ENCODE data around the gene PCDHA4. TPM values are rescaled to one million over a fixed set of nuclear protein-coding genes. Genes with fewer than 3 reads are reported as not detected.

The PCDHA4 gene
- total RNA-seq, 1 experiment from 2014 or later, result not detected

GRCh38 chr5:140855772-140856674, 49.2 kb downstream of the PCDHA4 start, which contains the start of gene PCDHA10:
Gene PCDHA10 (plus strand): TSS chr5:140855897. CDS start chr5:140856049, 152 bp downstream.
- peak; percentile 43 for DNase-seq (ENCODE audit: low spot score)

- no peak for DNase-seq (ENCODE audit: low spot score)
Measured at GRCh38 chr5:140857177-140857986, 50.5 kb downstream of the PCDHA4 start.

GRCh38 chr5:140857987-140858240, 51.0 kb downstream of the PCDHA4 start:
- no peak for DNase-seq (ENCODE audit: low spot score)

DNA sequence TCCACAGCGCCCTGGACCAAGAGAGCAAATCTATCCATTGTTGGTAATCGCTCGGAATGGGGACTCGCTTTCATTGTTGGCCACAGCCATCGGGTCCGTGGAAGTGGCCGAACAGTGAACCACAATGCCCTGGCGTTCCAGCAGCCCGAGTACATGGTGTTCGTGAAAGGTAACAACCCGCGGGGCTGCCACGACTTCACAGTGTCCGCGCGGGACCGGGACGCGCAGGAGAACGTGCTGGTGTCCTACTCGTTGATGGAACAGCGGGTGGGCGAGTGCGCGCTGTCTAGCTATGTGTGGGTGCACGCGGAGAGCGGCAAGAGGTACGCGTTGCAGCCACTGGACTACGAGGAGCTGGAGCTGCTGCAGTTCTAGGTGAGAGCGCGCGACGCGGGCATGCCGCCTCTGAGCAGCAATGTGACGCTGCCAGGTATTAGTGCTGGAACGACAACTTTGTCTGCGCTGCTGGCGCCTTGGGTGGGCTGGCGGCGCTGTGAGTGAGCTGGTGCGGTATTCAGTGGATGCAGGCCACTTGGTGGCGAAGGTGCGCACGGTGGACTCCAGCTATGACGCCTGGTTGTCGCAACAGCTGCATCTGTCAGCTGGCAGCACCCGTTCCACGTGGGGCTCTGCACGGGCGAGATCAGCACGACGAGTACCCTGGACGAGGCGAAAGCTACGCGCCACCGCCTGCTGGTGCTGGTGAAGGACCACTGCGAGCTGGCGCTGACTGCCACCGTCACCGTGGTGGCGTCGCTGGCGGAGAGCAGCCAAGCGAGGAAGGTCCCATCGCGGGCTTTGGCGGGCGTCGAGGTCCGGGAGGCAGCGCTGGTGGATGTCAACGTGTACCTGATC, 55.8 kb downstream of the PCDHA4 start:
- DNase-seq (ENCODE audit: low spot score), result no peak

Other genes with a start within 250 kb of the PCDHA4 start
- gene SRA1, start 249.6 kb upstream of the PCDHA4 start, total RNA-seq (2014; rRNA removed; shearing (Covaris generic)), result 53.1 and 61.3 TPM in 2 replicates
- 12.1 and 19.5 TPM in 2 replicates for gene APBB3, start 242.5 kb upstream of the PCDHA4 start, total RNA-seq (2014; rRNA removed; shearing (Covaris generic))
- 29.9 and 30.2 TPM in 2 replicates for gene SLC35A4, start 242.2 kb upstream of the PCDHA4 start, total RNA-seq (2014; rRNA removed; shearing (Covaris generic))
- 8.0 and 12.2 TPM in 2 replicates for gene CD14, start 173.9 kb upstream of the PCDHA4 start, total RNA-seq (2014; rRNA removed; shearing (Covaris generic))
- 39.5 and 52.2 TPM in 2 replicates for gene TMCO6, start 167.6 kb upstream of the PCDHA4 start, total RNA-seq (2014; rRNA removed; shearing (Covaris generic))
- gene NDUFA2, start 159.4 kb upstream of the PCDHA4 start, total RNA-seq (2014; rRNA removed; shearing (Covaris generic)), result 112 and 134 TPM in 2 replicates
- gene IK, start 159.2 kb upstream of the PCDHA4 start, total RNA-seq (2014; rRNA removed; shearing (Covaris generic)), result 48.3 and 62.7 TPM in 2 replicates
- 39.1 and 45.8 TPM in 2 replicates for gene WDR55, start 142.2 kb upstream of the PCDHA4 start, total RNA-seq (2014; rRNA removed; shearing (Covaris generic))
- 2.7 and 2.9 TPM in 2 replicates for gene DND1, start 133.5 kb upstream of the PCDHA4 start, total RNA-seq (2014; rRNA removed; shearing (Covaris generic))
- 70.2 and 70.8 TPM in 2 replicates for gene HARS1, start 115.7 kb upstream of the PCDHA4 start, total RNA-seq (2014; rRNA removed; shearing (Covaris generic))
- gene HARS2, start 115.6 kb upstream of the PCDHA4 start, total RNA-seq (2014; rRNA removed; shearing (Covaris generic)), result 20.4 and 24.0 TPM in 2 replicates
- gene ZMAT2, start 106.6 kb upstream of the PCDHA4 start, total RNA-seq (2014; rRNA removed; shearing (Covaris generic)), result 26.8 and 29.3 TPM in 2 replicates
- gene PCDHA1, start 20.9 kb upstream of the PCDHA4 start, total RNA-seq (2014; rRNA removed; shearing (Covaris generic)), result not detected in 2 replicates
- gene PCDHA2, start 12.2 kb upstream of the PCDHA4 start, total RNA-seq (2014; rRNA removed; shearing (Covaris generic)), result 0.05 TPM in 1 of 2 replicates, not detected in the other
- gene PCDHA3, start 6.0 kb upstream of the PCDHA4 start, total RNA-seq (2014; rRNA removed; shearing (Covaris generic)), result not detected in 2 replicates
- not detected in 2 replicates for gene PCDHA5, start 14.5 kb downstream of the PCDHA4 start, total RNA-seq (2014; rRNA removed; shearing (Covaris generic))
- gene PCDHA6, start 20.9 kb downstream of the PCDHA4 start, total RNA-seq (2014; rRNA removed; shearing (Covaris generic)), result not detected in 2 replicates
- not detected in 2 replicates for gene PCDHA7, start 27.2 kb downstream of the PCDHA4 start, total RNA-seq (2014; rRNA removed; shearing (Covaris generic))
- gene PCDHA8, start 34.1 kb downstream of the PCDHA4 start, total RNA-seq (2014; rRNA removed; shearing (Covaris generic)), result not detected in 2 replicates
- not detected in 2 replicates for gene PCDHA9, start 41.3 kb downstream of the PCDHA4 start, total RNA-seq (2014; rRNA removed; shearing (Covaris generic))
- gene PCDHA10, start 48.8 kb downstream of the PCDHA4 start, total RNA-seq (2014; rRNA removed; shearing (Covaris generic)), result 0.25 TPM in 1 of 2 replicates, not detected in the other
- gene PCDHA11, start 61.9 kb downstream of the PCDHA4 start, total RNA-seq (2014; rRNA removed; shearing (Covaris generic)), result not detected in 2 replicates
- 0.13 TPM in 1 of 2 replicates, not detected in the other for gene PCDHA12, start 68.2 kb downstream of the PCDHA4 start, total RNA-seq (2014; rRNA removed; shearing (Covaris generic))
- not detected in 2 replicates for gene PCDHA13, start 75.1 kb downstream of the PCDHA4 start, total RNA-seq (2014; rRNA removed; shearing (Covaris generic))
- gene PCDHAC1, start 119.2 kb downstream of the PCDHA4 start, total RNA-seq (2014; rRNA removed; shearing (Covaris generic)), result not detected in 2 replicates
- gene PCDHAC2, start 159.4 kb downstream of the PCDHA4 start, total RNA-seq (2014; rRNA removed; shearing (Covaris generic)), result 0.03 and 0.10 TPM in 2 replicates
- gene PCDHB1, start 244.3 kb downstream of the PCDHA4 start, total RNA-seq (2014; rRNA removed; shearing (Covaris generic)), result not detected in 2 replicates